ENCODE data around the gene ASPSCR1. TPM values are rescaled to one million over a fixed set of nuclear protein-coding genes. Genes with fewer than 3 reads are reported as not detected.

The ASPSCR1 gene
- total RNA-seq, 1 experiment from 2014 or later, result 60.4 TPM

DNA sequence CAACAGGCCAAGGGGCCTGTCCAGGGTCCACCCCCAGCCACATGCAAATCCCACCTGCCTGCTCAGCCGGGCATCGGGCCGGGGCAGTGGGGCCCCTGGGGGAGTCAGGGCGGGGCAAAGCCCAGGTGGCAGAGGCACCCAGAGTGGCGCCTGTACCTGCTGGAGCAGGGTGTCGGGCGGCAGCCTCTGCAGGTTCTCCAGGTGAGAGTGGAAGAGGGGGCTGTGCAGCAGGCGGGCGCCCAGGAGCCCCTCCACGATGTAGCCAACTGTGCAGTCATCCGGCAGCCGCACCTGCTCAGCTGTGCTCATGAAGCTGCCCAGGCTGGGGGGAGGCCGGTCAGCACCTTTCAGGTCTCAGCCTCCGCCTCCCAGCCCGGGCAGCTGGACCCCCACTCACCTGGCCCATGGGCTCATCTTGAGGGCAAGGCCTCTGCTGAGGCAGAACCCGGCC is 72.1 kb downstream of the ASPSCR1 start (continued):
- TF ChIP-seq, protein P1, sequence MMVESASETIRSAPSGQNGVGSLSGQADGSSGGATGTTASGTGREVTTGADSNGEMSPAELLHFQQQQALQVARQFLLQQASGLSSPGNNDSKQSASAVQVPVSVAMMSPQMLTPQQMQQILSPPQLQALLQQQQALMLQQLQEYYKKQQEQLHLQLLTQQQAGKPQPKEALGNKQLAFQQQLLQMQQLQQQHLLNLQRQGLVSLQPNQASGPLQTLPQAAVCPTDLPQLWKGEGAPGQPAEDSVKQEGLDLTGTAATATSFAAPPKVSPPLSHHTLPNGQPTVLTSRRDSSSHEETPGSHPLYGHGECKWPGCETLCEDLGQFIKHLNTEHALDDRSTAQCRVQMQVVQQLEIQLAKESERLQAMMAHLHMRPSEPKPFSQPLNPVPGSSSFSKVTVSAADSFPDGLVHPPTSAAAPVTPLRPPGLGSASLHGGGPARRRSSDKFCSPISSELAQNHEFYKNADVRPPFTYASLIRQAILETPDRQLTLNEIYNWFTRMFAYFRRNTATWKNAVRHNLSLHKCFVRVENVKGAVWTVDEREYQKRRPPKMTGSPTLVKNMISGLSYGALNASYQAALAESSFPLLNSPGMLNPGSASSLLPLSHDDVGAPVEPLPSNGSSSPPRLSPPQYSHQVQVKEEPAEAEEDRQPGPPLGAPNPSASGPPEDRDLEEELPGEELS (CRISPR knock-in tag; IDR thresholded peaks at IDR 0.05), result no peak
- no peak for TF ChIP-seq ZNF416 (CRISPR knock-in tag; IDR thresholded peaks at IDR 0.05)
- TF ChIP-seq CREM (CRISPR knock-in tag; IDR thresholded peaks at IDR 0.05), result no peak
- TF ChIP-seq, protein P2, sequence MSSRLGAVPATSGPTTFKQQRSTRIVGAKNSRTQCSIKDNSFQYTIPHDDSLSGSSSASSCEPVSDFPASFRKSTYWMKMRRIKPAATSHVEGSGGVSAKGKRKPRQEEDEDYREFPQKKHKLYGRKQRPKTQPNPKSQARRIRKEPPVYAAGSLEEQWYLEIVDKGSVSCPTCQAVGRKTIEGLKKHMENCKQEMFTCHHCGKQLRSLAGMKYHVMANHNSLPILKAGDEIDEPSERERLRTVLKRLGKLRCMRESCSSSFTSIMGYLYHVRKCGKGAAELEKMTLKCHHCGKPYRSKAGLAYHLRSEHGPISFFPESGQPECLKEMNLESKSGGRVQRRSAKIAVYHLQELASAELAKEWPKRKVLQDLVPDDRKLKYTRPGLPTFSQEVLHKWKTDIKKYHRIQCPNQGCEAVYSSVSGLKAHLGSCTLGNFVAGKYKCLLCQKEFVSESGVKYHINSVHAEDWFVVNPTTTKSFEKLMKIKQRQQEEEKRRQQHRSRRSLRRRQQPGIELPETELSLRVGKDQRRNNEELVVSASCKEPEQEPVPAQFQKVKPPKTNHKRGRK (CRISPR knock-in tag; IDR thresholded peaks at IDR 0.05; ENCODE audit: borderline replicate concordance), result no peak

GRCh38 chr17:82050152-82050760 is 72.8 kb downstream of the ASPSCR1 start:
- ChIA-PET POLR2A (no interaction called here), CTCF (interaction anchor here (1.5 to 5.8 kb wide), 4 partner anchors 12 to 48 kb away, joined by 3 to 31 read pairs (median 10); partner anchors contain the start of genes DCXR, FASN, LRRC45 and RAC3)
- H3K4me3 Mint-ChIP-seq, result peak overlapping the region; percentile 89
- H3K27me3 Mint-ChIP-seq (ENCODE audit: low read depth), result no peaks in the 10 kb centered on the region
- ATAC-seq (no peak), DNase-seq (ENCODE audit: low spot score) (no peak)
- no peaks in the 10 kb centered on the region for H3K9me3 Mint-ChIP-seq
- TF ChIP-seq, protein P3, sequence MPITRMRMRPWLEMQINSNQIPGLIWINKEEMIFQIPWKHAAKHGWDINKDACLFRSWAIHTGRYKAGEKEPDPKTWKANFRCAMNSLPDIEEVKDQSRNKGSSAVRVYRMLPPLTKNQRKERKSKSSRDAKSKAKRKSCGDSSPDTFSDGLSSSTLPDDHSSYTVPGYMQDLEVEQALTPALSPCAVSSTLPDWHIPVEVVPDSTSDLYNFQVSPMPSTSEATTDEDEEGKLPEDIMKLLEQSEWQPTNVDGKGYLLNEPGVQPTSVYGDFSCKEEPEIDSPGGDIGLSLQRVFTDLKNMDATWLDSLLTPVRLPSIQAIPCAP (CRISPR knock-in tag; IDR thresholded peaks at IDR 0.05), result no peak
- TF ChIP-seq ZMAT4 (CRISPR knock-in tag; IDR thresholded peaks at IDR 0.05) (no peak), OVOL2 (CRISPR knock-in tag; IDR thresholded peaks at IDR 0.05; ENCODE audit: borderline replicate concordance) (no peak), SP1 (CRISPR knock-in tag; conservative IDR thresholded peaks at IDR 0.05) (no peak), RORB (CRISPR knock-in tag; IDR thresholded peaks at IDR 0.05) (no peak), ZNF263 (CRISPR knock-in tag; IDR thresholded peaks at IDR 0.05; ENCODE audit: low read depth) (no peak), MYBL2 (CRISPR knock-in tag; IDR thresholded peaks at IDR 0.05) (no peak), E2F5 (CRISPR knock-in tag; IDR thresholded peaks at IDR 0.05) (no peak), JUN (CRISPR knock-in tag; IDR thresholded peaks at IDR 0.05) (no peak), SMAD4 (CRISPR knock-in tag; IDR thresholded peaks at IDR 0.05) (no peak), FOXP1 (CRISPR knock-in tag; IDR thresholded peaks at IDR 0.05; ENCODE audit: borderline replicate concordance) (no peak), ZNF232 (CRISPR knock-in tag; IDR thresholded peaks at IDR 0.05) (no peak), GABPB1 (CRISPR knock-in tag; IDR thresholded peaks at IDR 0.05) (no peak), ZNF671 (CRISPR knock-in tag; IDR thresholded peaks at IDR 0.05) (no peak), MXD4 (CRISPR knock-in tag; IDR thresholded peaks at IDR 0.05; ENCODE audit: borderline replicate concordance) (no peak), ZNF423 (CRISPR knock-in tag; IDR thresholded peaks at IDR 0.05) (no peak), ATF1 (CRISPR knock-in tag; IDR thresholded peaks at IDR 0.05) (no peak)
- TF ChIP-seq, protein P4, sequence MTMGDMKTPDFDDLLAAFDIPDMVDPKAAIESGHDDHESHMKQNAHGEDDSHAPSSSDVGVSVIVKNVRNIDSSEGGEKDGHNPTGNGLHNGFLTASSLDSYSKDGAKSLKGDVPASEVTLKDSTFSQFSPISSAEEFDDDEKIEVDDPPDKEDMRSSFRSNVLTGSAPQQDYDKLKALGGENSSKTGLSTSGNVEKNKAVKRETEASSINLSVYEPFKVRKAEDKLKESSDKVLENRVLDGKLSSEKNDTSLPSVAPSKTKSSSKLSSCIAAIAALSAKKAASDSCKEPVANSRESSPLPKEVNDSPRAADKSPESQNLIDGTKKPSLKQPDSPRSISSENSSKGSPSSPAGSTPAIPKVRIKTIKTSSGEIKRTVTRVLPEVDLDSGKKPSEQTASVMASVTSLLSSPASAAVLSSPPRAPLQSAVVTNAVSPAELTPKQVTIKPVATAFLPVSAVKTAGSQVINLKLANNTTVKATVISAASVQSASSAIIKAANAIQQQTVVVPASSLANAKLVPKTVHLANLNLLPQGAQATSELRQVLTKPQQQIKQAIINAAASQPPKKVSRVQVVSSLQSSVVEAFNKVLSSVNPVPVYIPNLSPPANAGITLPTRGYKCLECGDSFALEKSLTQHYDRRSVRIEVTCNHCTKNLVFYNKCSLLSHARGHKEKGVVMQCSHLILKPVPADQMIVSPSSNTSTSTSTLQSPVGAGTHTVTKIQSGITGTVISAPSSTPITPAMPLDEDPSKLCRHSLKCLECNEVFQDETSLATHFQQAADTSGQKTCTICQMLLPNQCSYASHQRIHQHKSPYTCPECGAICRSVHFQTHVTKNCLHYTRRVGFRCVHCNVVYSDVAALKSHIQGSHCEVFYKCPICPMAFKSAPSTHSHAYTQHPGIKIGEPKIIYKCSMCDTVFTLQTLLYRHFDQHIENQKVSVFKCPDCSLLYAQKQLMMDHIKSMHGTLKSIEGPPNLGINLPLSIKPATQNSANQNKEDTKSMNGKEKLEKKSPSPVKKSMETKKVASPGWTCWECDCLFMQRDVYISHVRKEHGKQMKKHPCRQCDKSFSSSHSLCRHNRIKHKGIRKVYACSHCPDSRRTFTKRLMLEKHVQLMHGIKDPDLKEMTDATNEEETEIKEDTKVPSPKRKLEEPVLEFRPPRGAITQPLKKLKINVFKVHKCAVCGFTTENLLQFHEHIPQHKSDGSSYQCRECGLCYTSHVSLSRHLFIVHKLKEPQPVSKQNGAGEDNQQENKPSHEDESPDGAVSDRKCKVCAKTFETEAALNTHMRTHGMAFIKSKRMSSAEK (CRISPR knock-in tag; IDR thresholded peaks at IDR 0.05; ENCODE audit: borderline replicate concordance), result no peak
- H3K36me3 Mint-ChIP-seq, result peaks cover 14% of the 10 kb centered on the region
- H3K4me1 Mint-ChIP-seq, result peaks cover 4% of the 10 kb centered on the region
- peak overlapping the region; percentile 79 for H3K27ac Mint-ChIP-seq
